Mesenteric fat pad (tissue), 1 donor: ENCODE measurements around the gene KMT2D. TPM values are rescaled to one million over a fixed set of nuclear protein-coding genes. Genes with fewer than 3 reads are reported as not detected.

ENCODE experiments used
- DNase-seq: peaks from one replicate; pipeline ENCODE4 v3.0.0-alpha.2; 2020; ENCODE audit warnings: low spot score
- long read RNA-seq: library from polyadenylated mRNA; unstranded; transcript quantifications from one replicate; pipeline ENCODE4 v2.0.0, GENCODE V29; 2020
- total RNA-seq: library from RNA; stranded (reverse); fragmentation: NEBNext Ultra II Directional; extraction: Animal tissue kit (Norgen Biotek cat#: 25700); gene quantifications from one replicate; pipeline ENCODE4 v1.2.1, GENCODE V29; 2021
- donor health status: DM: yes; HTN: yes; CAD: no.

KMT2D gene
- 79.7 TPM for total RNA-seq
- long read RNA-seq, partial matches to known transcripts = 4 of 11 reads
- long read RNA-seq, other reads (novel, unspliced or antisense) = 7 of 11 reads

GRCh38 chr12:49060237-49061156 is at the start of gene KMT2D:
KMT2D (minus strand) TSS chr12:49060794; CDS start chr12:49055324, 5,470 bp downstream.
- DNase-seq = peak; percentile 97

GRCh38 chr12:49109641-49110463 is 49.3 kb upstream of the KMT2D start:
- DNase-seq = no peak

GRCh38 chr12:49108958-49109404 is 48.4 kb upstream of the KMT2D start:
- DNase-seq = no peak

GRCh38 chr12:49105504-49106084 is 45.0 kb upstream of the KMT2D start:
- no peak for DNase-seq

- no peak for DNase-seq
Measured at GRCh38 chr12:49104822-49105221, 44.2 kb upstream of the KMT2D start.

GRCh38 chr12:49100380-49100779 is 39.8 kb upstream of the KMT2D start:
- DNase-seq = no peak

- no peak for DNase-seq
Measured at GRCh38 chr12:49098703-49099102, 38.1 kb upstream of the KMT2D start.

GRCh38 chr12:49098035-49098451 is 37.4 kb upstream of the KMT2D start:
- no peak for DNase-seq

GRCh38 chr12:49097381-49097780 is 36.8 kb upstream of the KMT2D start:
- DNase-seq = no peak

GRCh38 chr12:49094975-49095365 is 34.4 kb upstream of the KMT2D start:
- DNase-seq = no peak

- DNase-seq = no peak
Measured at GRCh38 chr12:49094160-49094974, 33.8 kb upstream of the KMT2D start, which contains the start of gene DHH. DHH (minus strand) TSS chr12:49094801; CDS start chr12:49094512, 289 bp downstream.

GRCh38 chr12:49093792-49094159 is 33.2 kb upstream of the KMT2D start:
- DNase-seq = no peak

- DNase-seq = no peak
Measured at GRCh38 chr12:49092816-49093406, 32.3 kb upstream of the KMT2D start.

- no peak for DNase-seq
Measured at GRCh38 chr12:49092086-49092815, 31.7 kb upstream of the KMT2D start.

GRCh38 chr12:49091836-49092085 is 31.2 kb upstream of the KMT2D start:
- DNase-seq = no peak

GRCh38 chr12:49091056-49091835 is 30.7 kb upstream of the KMT2D start:
- DNase-seq = no peak

- peak; percentile 93 for DNase-seq
Measured at GRCh38 chr12:49089821-49090773, 29.5 kb upstream of the KMT2D start.

- no peak for DNase-seq
Measured at GRCh38 chr12:49088932-49089330, 28.3 kb upstream of the KMT2D start.
